SHP77 treated with DMSO at 0.1 percent for 48 hours (cell line): ENCODE data around the gene GOLGA6L9.
"Not testable (repeated sequence)": the region's sequence is repeated elsewhere in the genome, so short reads cannot be mapped to it uniquely, and the experiment has no call there.

Experiments used
- DNase-seq: peaks from one replicate; lab custom pipeline; 2025; lab: John Stamatoyannopoulos, UW

Gene GOLGA6L9

GRCh38 chr15:82468205-82468604 is 38.6 kb downstream of the GOLGA6L9 start:
- not testable (repeated sequence) for DNase-seq

- DNase-seq = not testable (repeated sequence)
Measured at GRCh38 chr15:82469381-82469780, 39.8 kb downstream of the GOLGA6L9 start.

- DNase-seq = not testable (repeated sequence)
Measured at GRCh38 chr15:82472269-82472982, 42.8 kb downstream of the GOLGA6L9 start.

- DNase-seq = not testable (repeated sequence)
Measured at GRCh38 chr15:82474596-82475325, 45.1 kb downstream of the GOLGA6L9 start.

GRCh38 chr15:82475345-82475967 is 45.8 kb downstream of the GOLGA6L9 start:
- DNase-seq = not testable (repeated sequence)

- not testable (repeated sequence) for DNase-seq
Measured at GRCh38 chr15:82476697-82477342, 47.2 kb downstream of the GOLGA6L9 start.

GRCh38 chr15:82477343-82478057 is 47.9 kb downstream of the GOLGA6L9 start:
- not testable (repeated sequence) for DNase-seq
